Stimulated activated CD8-positive, alpha-beta memory T cell treated with anti-CD3 and anti-CD28 coated beads, Interleukin-2, amount 100 ng/mL, for 1 hour (primary cell): ENCODE measurements around the gene SLC38A2.
A peak's percentile ranks its signal among the peaks of the same experiment; 100 is the strongest.

Experiments used
- DNase-seq, 2 donors: peaks; one replicate each; pipeline ENCODE4 v3.0.0-alpha.2; 2020; ENCODE audit warnings: low read depth in 2 of 2

The SLC38A2 gene

GRCh38 chr12:46391630-46392029 is 19.1 kb upstream of the SLC38A2 start:
- no peak for DNase-seq

DNA sequence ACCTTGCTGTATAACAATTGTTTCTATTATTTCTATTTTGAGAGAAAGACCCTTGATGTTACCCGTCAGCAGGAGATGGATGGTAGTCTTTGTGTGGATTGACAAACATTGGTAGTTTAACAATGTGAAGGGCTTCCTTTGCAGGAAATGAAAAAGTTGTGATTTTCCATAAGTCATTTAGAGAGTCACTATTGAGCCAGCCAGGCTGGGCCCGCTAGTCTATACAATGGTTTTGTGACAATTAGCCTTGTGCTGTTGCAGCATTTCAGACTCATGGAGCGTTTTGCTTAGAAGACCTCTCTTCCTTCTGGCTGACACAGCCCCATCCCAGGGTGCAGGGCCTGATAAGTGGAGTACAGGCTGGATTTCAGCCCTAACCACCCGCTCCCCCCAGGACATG is 18.3 kb upstream of the SLC38A2 start:
- no peak for DNase-seq

DNA sequence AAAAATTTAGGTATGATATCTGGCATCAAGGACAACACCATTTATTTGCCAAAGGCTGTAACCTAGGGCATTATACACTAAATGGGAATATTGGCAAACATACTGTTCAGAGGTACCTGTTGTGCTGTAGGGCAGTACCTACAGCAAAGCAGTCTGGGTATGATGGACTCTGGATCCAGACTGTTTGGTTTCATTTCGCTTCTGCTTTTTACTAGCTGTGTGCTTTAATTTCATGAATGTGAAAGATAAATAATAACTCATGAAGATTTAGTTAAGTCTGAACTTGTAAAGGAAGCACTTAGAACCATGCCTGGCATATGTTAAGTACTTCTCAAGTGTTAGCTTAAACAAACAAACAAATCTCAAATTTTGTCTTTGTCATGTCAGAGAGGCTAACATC is 17.7 kb upstream of the SLC38A2 start:
- DNase-seq = no peak

- DNase-seq = no peak
Measured at GRCh38 chr12:46389031-46389616, 16.6 kb upstream of the SLC38A2 start.

DNA sequence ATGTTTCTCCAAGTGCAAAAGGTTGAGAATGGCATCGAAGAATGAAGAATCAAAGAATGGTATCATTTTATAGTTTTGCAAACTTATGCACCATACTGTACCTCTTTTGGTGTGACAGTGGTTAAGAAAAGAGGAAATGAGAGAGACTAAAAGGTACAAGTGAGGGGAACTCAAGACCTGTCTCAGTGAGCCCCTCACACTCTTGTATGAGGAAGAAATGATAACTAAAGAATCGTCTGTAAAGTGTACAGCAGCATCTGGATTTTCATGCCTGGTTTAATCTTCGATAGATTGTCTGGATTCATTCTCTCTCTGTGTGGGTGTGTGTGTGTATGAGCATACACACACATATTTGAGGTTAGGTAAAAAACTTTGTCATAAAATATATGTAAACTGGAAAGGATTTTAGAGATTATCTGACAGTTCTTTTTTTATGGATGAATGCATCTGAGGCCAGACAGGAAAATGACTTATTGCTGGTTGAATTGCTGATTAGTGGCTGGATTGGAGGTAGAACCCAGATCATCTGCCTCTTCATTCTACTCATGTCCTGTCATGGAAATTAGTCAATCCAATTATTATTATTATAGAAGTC is 16.0 kb upstream of the SLC38A2 start:
- DNase-seq = no peak

DNA sequence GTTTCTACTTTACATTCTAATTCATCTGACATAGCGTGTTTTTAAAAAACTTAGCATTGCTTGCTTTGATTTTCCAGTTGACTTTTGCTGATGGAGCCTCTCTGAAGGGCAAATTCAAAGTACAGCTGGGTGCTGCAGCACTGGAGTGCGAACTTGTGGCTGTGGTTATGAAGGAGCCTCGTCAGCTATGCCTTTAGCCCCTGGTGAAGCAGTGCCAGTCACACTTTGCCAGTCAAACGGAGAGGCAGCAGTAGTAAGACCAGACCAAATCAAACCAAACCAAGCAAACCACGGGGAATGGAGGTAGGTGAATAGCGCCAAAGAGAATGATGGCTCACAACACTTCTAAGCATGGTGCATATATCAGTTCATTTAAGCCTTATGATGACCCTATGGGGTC is 15.1 kb upstream of the SLC38A2 start:
- no peak for DNase-seq

- no peak for DNase-seq
Measured at GRCh38 chr12:46386877-46387629, 14.5 kb upstream of the SLC38A2 start.

DNA sequence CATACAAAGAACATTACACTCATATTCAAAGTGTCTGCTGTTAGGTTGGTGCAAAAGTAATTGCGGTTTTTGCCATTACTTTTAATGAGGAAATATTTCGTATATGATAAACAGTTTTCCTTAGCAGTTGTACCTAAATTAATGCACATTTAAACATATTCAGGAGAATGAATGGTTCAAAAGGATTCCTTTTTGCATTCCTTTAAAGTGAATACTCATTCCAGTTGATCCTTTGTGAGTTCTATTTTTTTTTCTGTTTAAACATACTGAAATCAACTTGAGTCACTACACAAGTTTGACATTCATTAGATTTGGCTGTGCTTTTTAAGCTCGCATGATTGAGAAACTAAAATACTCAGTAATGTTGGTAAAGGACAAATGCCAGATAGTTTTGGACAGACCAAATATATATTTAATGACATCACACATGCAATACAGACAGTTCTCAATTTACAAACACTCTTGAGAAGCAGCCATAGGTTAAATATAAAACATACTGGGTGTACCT is 13.8 kb upstream of the SLC38A2 start:
- no peak for DNase-seq

DNA sequence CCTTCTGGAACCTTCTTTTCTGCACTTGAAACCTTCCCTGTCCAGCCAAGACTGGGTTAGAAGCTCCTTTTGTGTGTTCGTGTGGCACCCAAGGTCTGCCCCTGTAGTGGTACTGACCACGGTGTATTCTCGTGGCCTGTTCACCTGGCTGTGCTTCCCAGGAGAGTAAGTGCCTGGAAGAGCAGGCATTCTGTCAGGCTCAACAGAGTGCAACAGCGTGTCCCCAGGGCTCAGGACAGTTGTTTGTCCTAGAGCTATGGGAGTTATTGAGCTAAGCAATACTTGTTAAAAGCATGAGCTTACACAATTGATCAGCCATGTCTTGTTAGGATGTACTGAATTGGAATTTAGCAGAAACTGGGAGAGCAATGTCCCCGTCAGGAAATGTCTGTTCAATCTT is 12.9 kb upstream of the SLC38A2 start:
- DNase-seq = no peak

DNA sequence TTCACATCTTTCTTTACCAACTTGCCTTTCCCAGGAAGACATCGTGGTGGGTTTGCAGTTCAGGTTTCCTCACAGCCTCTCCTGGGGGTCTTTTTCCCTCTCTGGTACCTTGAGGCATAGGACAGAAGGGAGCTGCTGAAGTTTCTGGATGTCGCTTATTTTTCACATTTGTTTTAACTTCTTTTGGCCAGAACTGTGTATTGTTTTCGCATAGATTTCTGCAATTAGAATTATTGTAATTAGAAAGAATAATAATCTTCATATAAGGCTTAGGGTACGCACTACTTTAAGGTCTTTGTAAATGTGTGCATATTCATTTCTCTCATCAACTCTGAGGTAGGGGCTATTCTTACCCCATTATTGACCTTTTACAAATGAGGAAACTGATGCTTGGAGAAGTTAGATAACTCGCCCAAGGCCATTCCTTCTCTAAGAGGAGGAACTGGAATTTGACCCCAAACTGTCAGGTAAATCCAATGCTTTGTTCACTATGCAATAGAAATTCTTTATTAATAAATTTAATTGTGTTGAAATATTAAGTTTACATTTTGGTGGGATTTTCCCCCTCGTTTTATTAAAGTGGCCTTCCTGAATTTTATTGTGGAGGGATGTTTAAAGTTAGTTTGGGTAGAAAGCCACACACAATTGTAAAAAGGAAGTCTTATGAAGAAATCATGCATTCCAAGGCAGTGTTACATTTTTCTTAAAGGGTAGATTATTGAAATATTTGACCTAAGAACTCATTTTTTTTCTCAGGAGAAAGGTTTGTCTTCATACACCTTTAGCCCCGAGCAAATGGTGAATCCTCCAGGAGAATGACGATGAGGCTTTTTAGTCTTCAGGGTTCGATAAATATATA is 12.1 kb upstream of the SLC38A2 start:
- no peak for DNase-seq

- DNase-seq = peak; percentile 43 to 54
Measured at GRCh38 chr12:46383654-46384450, 11.3 kb upstream of the SLC38A2 start.

- DNase-seq = peak; percentile 88 to 91
Measured at GRCh38 chr12:46382964-46383653, 10.5 kb upstream of the SLC38A2 start.

- no peak for DNase-seq
Measured at GRCh38 chr12:46382408-46382963, 9.9 kb upstream of the SLC38A2 start.

DNA sequence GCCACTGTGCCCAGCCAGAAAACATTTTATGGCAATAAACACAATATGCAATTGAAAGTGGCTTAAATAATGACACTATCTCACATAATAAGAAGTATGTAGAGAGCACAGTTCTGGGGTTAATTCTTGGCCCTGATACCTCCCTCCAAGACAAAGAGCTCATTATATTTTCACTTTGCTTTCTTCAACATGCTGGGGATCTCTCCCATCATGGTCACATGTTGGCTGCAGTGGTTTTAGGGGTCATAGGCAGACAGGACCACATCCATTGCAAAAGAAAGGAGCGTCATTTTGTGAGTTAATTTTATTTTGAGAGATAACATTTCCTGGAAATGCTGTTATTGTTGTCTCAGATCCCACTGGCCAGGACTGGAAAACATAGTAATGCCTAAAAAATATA is 8.3 kb upstream of the SLC38A2 start:
- no peak for DNase-seq

DNA sequence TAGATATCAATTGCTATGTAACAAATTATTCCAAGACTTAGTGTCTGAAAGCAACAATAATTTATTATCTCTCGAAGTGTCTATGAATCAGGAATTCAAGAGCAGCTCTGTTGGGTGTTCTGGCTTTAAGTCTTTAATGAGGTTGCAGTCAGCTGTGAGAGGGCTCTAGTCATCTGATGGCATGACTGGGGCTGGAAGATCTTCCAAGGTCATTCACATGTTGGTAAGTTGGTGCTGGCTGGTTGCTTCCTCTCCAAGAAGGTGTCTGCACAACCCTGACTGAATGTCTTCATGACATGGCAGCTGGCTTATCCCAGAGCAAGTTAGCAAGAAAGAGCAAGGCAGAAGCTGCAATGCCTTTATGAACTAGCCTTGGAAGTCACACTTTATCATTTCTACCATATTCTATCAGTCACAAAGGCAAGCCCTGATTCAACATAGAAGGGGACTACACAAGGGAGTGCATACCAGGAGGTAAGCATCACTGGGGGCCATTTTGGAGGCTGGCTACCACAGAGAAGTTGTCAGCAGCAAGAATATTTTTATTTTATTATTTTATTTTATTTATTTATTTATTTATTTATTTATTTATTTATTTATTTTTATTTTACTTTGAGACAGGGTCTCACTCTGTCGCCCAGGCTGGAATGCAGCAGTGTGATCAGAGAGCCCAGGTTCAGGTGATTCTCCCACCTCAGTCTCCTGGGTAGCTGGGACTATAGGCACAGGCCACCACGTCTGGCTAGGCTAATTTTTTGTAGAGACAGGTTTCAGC is 7.6 kb upstream of the SLC38A2 start:
- DNase-seq = no peak

DNA sequence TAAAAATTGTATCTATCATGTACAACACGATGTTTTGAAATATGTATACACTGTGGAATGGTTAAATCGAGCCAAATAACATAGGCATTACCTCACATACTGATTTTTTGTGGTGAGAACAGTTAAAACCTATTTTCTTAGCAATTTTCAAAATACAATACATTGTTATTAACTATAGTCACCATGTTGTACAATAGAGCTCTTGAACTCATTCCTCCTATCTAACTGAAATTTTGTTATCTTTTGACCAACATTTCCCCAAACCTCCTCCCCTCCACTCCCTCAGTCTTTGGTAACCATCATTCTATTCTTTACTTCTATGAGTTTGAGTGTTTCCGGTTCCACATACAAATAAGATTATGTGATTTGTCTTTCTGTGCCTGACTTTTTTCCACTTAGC is 6.8 kb upstream of the SLC38A2 start:
- no peak for DNase-seq

GRCh38 chr12:46378530-46378929 is 6.0 kb upstream of the SLC38A2 start:
- DNase-seq = no peak

DNA sequence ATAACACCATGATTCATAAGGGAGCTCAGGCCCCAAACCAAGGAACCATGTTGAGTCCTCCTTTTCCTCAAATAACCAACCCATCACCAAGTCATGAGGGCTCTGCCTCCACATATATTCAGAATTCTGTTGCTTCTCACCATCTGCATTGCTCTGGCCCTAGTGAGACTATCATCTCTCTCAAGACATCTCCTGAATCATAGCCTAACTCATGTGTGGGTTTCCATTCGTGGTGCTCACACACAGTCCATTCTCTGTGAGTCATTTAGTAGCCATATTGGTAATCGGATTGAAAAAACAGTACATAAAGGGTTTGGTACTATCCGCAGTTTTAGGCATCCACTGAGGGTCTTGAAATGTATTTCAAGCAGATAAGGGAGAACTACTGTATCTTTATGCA is 5.1 kb upstream of the SLC38A2 start:
- no peak for DNase-seq

- DNase-seq = no peak
Measured at GRCh38 chr12:46376579-46376978, 4.0 kb upstream of the SLC38A2 start.

DNA sequence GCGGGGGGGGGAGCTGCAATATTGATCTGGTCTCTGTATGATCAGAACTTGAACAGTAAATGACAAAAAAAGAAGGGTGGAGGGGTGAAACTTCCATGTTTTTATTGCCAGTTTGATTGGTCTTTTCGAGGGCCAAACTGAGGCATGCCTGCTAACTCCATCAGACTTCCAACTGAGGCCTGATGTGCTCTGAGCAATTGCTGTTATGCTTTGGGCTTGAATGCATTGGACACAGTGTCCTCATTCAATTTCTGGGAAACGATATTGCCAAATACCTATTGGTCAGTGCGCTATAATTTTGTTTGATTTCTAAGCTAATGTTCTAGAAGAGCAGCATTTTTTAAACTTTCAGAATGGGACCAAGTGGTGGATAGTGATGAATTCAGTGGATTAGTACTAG is 2.1 kb upstream of the SLC38A2 start:
- DNase-seq = no peak
